HEK293T (cell line): ENCODE data around the gene CMTM6.

Source experiments
- ELF4 ChIP-seq: fragments of 450-650 bp; IDR thresholded peaks from 2 replicates; pipeline ENCODE4 v1.6.1; 2017; ENCODE audit warnings: antibody characterized with exemption
- FOXM1 ChIP-seq: fragments of 450-650 bp; IDR thresholded peaks from 2 replicates; pipeline ENCODE4 v1.6.1; 2017; ENCODE audit warnings: mild to moderate bottlenecking, borderline replicate concordance

GRCh38 chr3:32545305-32545704 lies 42.7 kb upstream of the CMTM6 start:
- TF ChIP-seq FOXM1 (no peak), ELF4 (no peak)
